ENCODE data around the gene NRXN3. TPM values are rescaled to one million over a fixed set of nuclear protein-coding genes. Genes with fewer than 3 reads are reported as not detected.

NRXN3 gene
- total and polyA plus RNA-seq, 2 of the 4 experiments (the other 2 are of a cell fraction): 4.8 to 25.1 TPM

GRCh38 chr14:79418649-79419415 is 1248.7 kb downstream of the NRXN3 start:
- dilution Hi-C loops (cut with HindIII; ENCODE audit: low sequenced_read_pairs, unreplicated experiment): no loop called here
- Histone ChIP-seq H4K20me1 (ENCODE audit: insufficient read depth, low read length) (no peaks in the 10 kb centered on the region), H3K36me3 (ENCODE audit: control insufficient read depth, insufficient read depth, low read length) (no peaks in the 10 kb centered on the region), H3K56ac (ENCODE audit: extremely low read depth, insufficient read depth, low read length) (no peak overlapping the region), H3K23ac (ENCODE audit: low read depth, low read length) (peak overlapping the region; percentile 17; the same call in 1 of the 2 replicates), H2AK5ac (ENCODE audit: low read depth, low read length) (no peak overlapping the region), H3K4me2 (ENCODE audit: low read depth, low read length) (no peak overlapping the region), H3K4ac (ENCODE audit: low read depth, low read length) (no peak overlapping the region), H3K27me3 (ENCODE audit: control insufficient read depth, insufficient read depth, low read length) (no peaks in the 10 kb centered on the region), H3K79me1 (ENCODE audit: low read depth in 1 of 2, low read length in 2 of 2) (no peaks in the 10 kb centered on the region; a peak in 1 of 4 replicates), H3K18ac (ENCODE audit: low read depth, low read length) (peak overlapping the region; percentile 16; the same call in 1 of the 2 replicates), H2BK120ac (ENCODE audit: low read depth, low read length) (peak overlapping the region; percentile 23; the same call in 1 of the 2 replicates), H2AFZ (replicated peaks; ENCODE audit: low read length, poor library complexity) (no peak overlapping the region), H4K5ac (ENCODE audit: low read depth, low read length) (peak overlapping the region; percentile 58; the same call in 1 of the 2 replicates), H3K27ac (ENCODE audit: insufficient read depth, low read length) (no peak overlapping the region), H3K9ac (ENCODE audit: low read depth, low read length) (no peak overlapping the region), H2AK9ac (replicated peaks; ENCODE audit: low read depth, low read length, poor library complexity) (no peak overlapping the region), H3K4me1 (ENCODE audit: control insufficient read depth, insufficient read depth, low read length) (no peaks in the 10 kb centered on the region; the same call in 1 of the 2 replicates), H4K91ac (ENCODE audit: insufficient read depth, low read depth, low read length) (no peak overlapping the region), H3K9me1 (ENCODE audit: insufficient read depth, low read length) (no peaks in the 10 kb centered on the region), H3K9me3 (ENCODE audit: control insufficient read depth, insufficient read depth, low read length) (no peaks in the 10 kb centered on the region), H4K8ac (ENCODE audit: low read depth in 2 of 2, low read length in 2 of 2) (0 out of 4 replicates have a peak overlapping the region, but pooled peaks of 1 of the 2 experiments have one; percentile 19), H3K4me3 (ENCODE audit: insufficient read depth, low read depth, low read length) (no peak overlapping the region), H3K14ac (replicated peaks; ENCODE audit: low read depth, low read length) (no peak overlapping the region), H2BK15ac (ENCODE audit: low read depth, low read length) (0 out of 3 replicates have a peak overlapping the region, but pooled peaks have one; percentile 5), H2BK20ac (ENCODE audit: low read depth, low read length) (no peak overlapping the region), H2BK5ac (ENCODE audit: low read depth, low read length, poor library complexity, severe bottlenecking) (peak overlapping the region; percentile 21)
- TF ChIP-seq BHLHE40 (IDR thresholded peaks at IDR 0.05; ENCODE audit: low read depth, low read length) (no peak), USF2 (IDR thresholded peaks at IDR 0.05; ENCODE audit: low read depth, low read length) (no peak), RFX5 (IDR thresholded peaks at IDR 0.05; ENCODE audit: low read depth, low read length) (no peak), POLR2A (IDR thresholded peaks at IDR 0.05; ENCODE audit: low read depth, low read length) (no peak), CHD1 (IDR thresholded peaks at IDR 0.05; ENCODE audit: low read depth, low read length) (no peak), RAD21 (IDR thresholded peaks at IDR 0.05; ENCODE audit: low read length) (no peak), MAFK (IDR thresholded peaks at IDR 0.05; ENCODE audit: low read depth, low read length) (no peak), CEBPB (IDR thresholded peaks at IDR 0.05; ENCODE audit: low read depth, low read length) (no peak), MXI1 (IDR thresholded peaks at IDR 0.05; ENCODE audit: borderline replicate concordance, low read depth, low read length) (no peak), NFE2L2 (IDR thresholded peaks at IDR 0.05; ENCODE audit: low read depth, low read length) (no peak), RCOR1 (IDR thresholded peaks at IDR 0.05; ENCODE audit: insufficient replicate concordance, low read length) (no peak), SMC3 (IDR thresholded peaks at IDR 0.05; ENCODE audit: low read depth, low read length) (no peak)
- ChIA-PET CTCF (no interaction called here), POLR2A (ENCODE audit: unreplicated experiment) (no interaction called here)
- no TSS peak for BruUV-seq (replicated peaks)
- in situ Hi-C loops (cut with MboI; ENCODE audit: low sequenced_read_pairs): no loop called here
- no peak for ATAC-seq (ENCODE audit: low read depth)
- intact Hi-C loops (cut with micrococcal nuclease): no loop called here
- WGBS, 2 experiments (ENCODE audit: extremely low coverage in 2 of 2, insufficient read length in 1 of 2): no CpG with 5 or more reads among the region's 5 CpGs
- DNase-seq: no peak

All from IMR-90 (cell line).